Measurements from ENCODE around the gene APMAP. TPM values are rescaled to one million over a fixed set of nuclear protein-coding genes. Genes with fewer than 3 reads are reported as not detected.
A peak's percentile ranks its signal among the peaks of the same experiment; 100 is the strongest.

Gene APMAP
- total and polyA plus RNA-seq, 9 of the 15 experiments (the other 6 are each of a cell fraction or from before 2014, with no cell fraction given), result 6.7 to 18.2 (median 14.4) TPM

- TF ChIP-seq REST (IDR thresholded peaks at IDR 0.05; ENCODE audit: borderline replicate concordance) (peak; percentile 66), REST (CRISPR knock-in tag; IDR thresholded peaks at IDR 0.05; ENCODE audit: low read depth) (no peak), GTF2E2 (tag; IDR thresholded peaks at IDR 0.05) (no peak), ARID3B (CRISPR knock-in tag; IDR thresholded peaks at IDR 0.05; ENCODE audit: borderline replicate concordance) (no peak), POLR2G (IDR thresholded peaks at IDR 0.05; ENCODE audit: low read depth, low read length) (no peak), CBX1 (IDR thresholded peaks at IDR 0.05; ENCODE audit: low read depth) (no peak), U2AF2 (optimal IDR thresholded peaks at IDR 0.05; ENCODE audit: low read depth, low read length) (no peak), ZNF316 (IDR thresholded peaks at IDR 0.05) (no peak), ATF2 (CRISPR knock-in tag; IDR thresholded peaks at IDR 0.05) (no peak), NUFIP1 (IDR thresholded peaks at IDR 0.05; ENCODE audit: partially characterized antibody) (no peak), ZBTB49 (CRISPR knock-in tag; IDR thresholded peaks at IDR 0.05; ENCODE audit: borderline replicate concordance) (no peak), NBN (IDR thresholded peaks at IDR 0.05; ENCODE audit: low read depth) (no peak), CSDE1 (IDR thresholded peaks at IDR 0.05) (no peak), CC2D1A (IDR thresholded peaks at IDR 0.05) (0 out of 2 replicates have a peak, but pooled peaks have one; percentile 23), EGR1 (conservative IDR thresholded peaks at IDR 0.05) (no peak)
Measured at GRCh38 chr20:24917797-24918578, 74.6 kb downstream of the APMAP start (continued).

Data from K562 (cell line).